T-helper 2 cell (primary cell): ENCODE measurements around the gene MCTP2.

ENCODE experiments used
- DNase-seq, 5 experiments: peaks; one replicate each; pipeline versions ENCODE4 v3.0.0 to v3.0.0-alpha.2; 2012 to 2022

Gene MCTP2

DNA sequence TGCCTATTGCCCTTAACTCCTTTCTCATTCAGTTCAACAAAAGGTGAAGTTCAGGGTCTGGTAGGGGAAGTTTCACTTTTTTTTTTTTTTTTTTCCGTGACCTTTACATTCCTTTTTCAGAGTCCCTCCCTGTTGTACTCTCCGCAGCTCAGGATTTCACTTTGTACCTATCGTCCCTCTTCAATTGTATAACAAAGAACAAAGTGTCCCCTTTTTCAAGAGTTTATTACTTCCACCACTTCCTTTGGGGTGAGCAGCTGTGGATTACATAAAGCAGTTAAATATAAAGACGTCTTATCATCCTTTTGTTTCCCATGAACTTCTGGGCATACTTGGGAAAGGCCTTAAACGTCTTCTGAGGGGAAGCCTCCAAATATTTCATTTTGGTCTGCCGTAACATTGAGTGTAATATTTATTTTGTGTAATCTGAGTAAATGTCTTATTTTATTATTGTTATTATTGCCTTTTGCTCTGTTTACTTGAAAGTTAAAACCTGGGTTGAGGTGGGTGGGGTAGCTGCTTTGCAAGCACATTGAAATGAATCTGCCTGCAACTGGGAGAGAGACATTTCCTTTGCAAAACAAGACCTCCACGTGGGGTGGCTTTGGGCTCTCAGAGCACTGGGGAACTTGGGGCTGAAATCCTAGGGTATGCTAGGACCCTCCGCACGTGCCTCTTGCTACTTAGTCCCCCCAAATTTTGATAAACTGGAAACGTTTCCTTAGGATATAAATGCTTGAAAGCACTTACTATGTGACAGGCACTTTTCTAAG, 169.4 kb downstream of the MCTP2 start:
- no peak for DNase-seq

DNA sequence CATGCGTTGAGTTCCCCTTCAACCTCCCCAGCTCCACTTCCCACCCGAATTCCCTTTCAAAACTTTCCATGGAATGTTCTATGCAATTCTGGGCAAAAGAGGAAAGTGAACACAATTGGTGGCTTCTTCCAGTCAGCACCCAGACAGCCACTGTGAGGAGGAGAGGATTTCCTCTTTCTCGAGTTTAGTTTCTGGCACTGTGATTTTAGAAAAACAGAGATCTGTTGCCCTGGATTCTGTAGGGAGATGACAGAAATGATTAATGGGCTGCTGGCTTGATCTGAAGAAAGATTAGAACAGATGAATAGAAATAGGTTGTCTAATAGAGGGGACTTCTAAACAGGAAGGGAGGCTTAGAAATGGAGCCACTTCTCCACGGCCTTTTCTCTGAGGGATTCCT, 172.0 kb downstream of the MCTP2 start:
- DNase-seq = no peak

DNA sequence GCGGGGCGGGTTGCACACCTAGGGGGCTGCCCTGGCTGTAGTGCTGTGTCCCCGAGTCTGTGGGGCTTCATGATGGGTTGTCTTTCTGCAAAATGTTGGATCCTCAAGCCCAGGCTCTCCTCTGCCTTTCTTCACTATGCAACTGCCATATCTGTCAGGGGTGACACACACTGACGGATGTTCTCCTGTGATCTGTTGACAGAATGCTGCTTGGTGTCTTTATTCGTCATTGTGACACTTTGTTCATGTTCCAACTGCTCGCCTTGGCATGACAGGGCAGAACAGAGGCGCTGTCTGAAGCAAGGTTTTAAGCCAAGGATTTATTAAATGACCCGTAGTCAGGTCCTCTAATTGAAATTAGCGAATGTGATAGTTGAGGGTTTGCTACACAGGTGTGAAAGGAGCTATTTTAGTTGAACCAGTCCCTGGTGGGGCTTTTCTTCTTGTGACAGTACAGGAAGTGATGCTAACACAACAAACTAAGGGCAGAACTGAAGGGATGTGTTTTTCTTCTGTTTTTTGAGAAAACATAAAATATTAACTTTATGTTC, 173.4 kb downstream of the MCTP2 start:
- DNase-seq = no peak

DNA sequence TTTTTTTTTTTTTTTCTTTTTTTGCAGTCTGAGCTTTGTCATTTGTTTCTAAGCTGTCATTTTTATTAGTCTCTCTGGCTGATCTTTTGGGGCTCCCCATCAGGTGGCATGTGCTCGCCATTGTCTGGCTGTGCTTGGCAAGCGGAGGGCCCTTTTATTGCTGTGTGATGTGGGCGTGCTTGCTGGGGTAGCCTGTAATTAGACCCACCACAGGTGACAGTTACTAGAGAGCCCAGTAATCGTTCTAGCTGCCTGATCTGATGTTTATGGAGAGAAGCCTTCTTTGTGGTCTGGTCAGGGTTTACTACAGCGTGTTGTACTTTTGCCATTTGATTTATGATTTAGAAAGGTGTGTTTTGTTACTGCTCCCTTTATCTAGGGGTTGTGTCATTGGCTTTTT, 179.9 kb downstream of the MCTP2 start:
- DNase-seq = no peak

DNA sequence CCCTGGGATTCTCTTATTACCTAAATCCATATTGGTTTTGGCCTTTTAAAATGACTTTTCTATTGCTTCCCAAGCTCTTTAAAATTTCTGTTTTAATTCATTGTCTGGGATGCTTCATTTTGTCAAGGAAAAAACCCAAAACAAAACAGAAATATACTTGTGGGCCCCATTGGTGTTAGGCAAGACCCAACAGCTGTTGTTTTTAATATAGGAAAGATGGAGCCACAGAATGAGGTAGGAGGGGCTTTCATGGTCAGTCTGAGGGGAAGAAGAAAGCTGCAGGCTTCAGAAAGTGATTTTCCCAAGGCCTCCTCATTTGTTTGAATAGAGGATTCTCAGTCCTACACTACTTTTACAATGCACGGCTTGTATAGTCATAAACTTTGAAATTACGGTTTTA, 180.5 kb downstream of the MCTP2 start:
- DNase-seq = no peak

DNA sequence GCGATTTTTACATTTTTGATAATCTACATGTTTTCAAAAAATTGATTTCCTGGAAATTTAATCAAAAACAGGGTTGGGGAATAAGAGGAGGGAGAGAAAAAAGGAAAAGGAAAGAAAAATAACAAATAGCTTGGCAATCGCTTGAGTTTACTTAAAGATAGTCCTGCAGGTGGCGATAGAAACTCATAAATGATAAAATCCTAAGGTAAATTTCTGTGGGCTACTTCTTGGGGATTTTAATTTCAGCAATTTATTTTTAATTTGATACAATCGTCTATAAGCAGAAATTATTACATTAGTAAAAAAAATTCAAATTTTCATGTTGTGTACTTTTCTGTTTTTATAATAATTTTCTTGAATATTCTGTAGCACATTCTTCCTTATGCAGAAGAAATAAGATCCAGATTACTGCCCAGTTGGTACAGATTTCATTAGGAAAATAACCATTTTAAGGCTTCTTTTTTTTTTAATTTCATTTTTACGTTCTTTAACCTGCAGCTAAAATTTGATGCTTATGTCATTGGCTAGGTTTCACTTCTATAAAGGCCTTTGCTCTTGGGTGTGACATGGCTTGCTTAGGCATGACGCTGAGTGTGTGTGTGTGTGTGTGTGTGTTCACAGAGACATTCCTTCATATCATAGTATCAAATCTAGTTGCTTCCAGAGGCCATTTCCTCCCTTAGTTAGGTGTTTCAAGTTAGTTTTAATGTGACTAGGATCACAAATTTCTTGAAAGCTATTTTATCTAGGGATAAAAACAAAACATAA, 181.8 kb downstream of the MCTP2 start:
- peak in 1 of 5 experiments; percentile 9 for DNase-seq

DNA sequence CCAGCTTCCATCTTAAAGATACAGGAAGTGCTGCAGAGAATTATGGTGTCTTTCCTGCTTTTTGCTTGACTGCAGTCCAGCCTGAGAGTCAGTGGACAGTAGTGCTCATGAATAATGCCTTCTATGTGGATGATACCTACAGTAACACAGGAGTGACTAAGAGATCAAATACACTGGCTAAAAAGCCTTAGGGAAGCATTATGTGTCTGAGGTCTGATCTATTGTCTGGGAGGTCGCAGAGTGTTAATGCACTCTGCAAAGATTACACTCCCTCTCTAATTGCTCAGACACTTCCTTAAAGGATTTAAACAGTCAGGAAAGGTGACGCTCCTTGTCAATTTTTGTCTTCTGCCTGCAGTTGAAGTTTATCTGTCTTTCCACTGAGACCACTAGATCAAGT, 183.6 kb downstream of the MCTP2 start:
- DNase-seq = no peak

DNA sequence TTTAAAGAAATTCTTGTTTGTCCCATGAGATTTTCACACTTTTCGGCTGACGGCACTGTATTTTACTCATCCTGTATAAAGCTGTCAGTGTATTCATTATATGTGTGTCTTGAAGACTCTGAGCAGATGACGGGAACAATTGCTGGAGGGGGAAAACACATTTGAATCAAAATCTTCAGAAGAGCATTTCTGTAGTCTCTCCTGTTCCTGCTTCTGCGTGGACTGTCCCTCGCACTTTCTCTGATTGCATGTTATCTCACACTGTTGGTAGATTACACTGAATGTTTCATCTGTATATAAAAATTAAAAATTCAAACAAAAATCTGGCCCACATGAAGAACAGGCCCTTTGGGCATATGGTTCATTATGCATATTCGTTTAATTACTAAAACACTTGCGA, 184.9 kb downstream of the MCTP2 start:
- no peak for DNase-seq

DNA sequence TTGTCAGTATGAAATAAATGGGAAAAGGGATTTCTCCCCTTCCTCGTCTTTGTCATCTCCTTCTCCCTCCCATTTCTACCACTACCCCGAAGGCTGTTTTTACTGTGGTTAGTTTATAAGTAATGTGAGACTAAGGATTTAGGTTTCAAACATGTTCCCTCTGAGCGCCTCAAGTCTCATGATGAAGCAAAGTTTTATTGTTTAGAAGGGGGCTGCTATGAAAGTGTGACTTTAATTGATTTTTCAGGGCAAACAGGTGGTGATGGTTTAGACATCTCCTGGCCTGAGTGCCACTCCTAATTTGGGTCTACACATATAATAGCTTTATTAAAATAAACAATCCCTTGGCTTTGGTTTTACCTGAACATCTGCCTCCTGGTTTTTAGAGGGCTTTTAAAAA, 185.5 kb downstream of the MCTP2 start:
- DNase-seq = no peak

DNA sequence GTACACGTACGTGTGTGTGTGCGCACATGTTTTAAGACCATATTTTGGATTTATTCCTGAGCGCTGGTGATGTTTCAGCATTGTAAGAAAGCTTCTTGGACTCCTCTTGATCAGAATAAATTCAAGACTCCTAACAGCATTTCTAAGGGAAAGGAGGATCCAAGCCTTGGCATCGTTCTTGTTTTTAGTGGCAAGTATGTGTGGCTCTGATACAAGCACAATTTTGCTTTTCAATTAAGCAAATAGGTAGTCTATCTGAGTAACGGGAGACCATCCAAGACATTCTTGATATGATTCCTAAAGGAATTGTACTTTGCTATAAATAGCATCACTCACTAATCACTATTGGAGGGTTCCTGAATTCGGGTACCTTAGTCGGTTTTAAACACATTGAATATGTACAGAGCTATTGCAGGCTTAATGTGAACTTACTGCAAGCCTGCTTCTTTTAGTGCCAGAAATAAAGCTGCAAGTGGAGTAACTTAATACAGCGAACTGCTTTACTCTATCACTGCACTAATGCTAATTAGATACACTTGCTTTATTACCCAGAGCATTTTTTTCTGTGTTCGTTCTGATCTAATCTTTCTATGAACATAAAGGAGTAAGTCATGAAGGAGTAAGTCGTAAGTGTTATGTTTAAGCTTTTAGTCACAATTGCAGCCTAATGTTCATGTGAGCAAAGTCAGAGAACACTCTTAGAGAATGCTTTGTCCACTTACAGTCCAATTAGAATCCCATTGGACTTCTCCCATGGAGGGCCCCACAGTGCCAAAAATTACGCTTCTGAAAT, 186.3 kb downstream of the MCTP2 start:
- no peak for DNase-seq

DNA sequence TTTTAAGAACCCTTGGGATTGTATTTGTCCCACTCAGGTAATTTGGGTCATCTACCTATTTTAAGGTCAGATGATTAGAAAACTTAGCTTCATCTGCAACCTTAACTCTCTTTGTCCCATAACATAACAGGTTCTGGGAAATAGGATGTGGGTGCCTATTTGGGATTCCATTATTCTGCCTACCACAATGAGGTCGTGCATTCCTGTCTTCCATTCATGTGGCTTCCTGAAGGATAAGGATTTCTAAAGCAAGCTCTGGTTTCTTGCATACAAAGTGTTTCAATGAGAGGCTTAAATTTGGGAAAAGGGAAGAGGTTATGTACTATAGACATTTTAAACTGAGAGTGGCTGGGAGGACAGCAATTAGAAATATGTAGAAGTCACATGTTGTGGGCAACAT, 190.3 kb downstream of the MCTP2 start:
- DNase-seq = no peak

DNA sequence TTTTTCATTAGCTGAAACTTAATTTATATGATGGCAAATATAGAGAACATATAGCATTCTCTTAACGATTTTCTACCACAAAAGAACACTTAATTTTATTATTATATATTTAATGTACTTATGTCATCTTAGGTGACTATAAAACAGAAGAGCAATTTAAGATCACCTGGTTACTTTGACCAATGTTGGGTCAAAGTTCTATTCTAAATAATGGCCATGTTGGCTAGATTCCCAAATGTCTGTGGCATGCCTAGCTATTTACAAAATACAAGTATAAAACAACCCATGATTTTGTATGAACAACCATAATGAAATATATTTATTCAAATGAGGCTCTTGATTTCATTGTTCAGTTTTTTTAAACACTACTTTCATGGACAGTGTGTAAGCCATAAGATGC, 200.9 kb downstream of the MCTP2 start:
- no peak for DNase-seq

DNA sequence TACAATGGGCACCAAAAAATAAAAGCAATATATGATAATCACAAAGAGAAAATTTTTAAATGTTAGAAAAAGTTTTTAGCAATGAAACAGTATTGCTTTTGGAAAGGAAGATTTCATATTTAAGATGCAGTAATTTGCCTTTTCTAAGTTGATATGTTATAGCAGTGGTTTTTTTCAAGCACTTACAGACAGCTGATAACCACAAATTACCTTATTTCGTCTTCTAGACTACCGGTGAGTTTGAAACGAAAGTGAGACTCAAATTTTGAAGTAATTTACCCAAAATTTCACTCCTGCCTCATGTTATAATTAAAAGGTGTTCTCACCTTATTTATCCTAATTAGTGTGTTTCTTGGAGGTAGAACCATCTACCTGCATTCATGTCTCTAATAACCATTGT, 207.8 kb downstream of the MCTP2 start:
- no peak for DNase-seq

DNA sequence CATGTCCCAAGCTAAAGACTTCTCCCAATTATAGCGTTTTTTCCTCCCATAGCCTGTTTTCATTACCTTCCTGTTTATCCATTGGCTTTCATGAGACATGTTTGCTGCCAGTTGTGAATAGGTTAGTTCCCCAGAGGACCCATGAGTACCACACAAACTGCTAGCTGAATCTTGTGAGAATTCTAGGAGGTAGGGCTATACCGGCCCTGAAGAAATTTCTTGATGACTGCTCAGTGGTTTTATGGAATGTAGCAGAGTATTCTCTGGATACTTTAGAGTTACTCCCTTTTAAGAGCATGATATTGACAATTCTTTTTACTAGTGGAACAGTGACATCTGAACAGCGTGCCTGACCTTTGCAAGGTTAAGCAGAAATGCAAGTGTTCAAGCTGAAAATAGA, 210.4 kb downstream of the MCTP2 start:
- no peak for DNase-seq

DNA sequence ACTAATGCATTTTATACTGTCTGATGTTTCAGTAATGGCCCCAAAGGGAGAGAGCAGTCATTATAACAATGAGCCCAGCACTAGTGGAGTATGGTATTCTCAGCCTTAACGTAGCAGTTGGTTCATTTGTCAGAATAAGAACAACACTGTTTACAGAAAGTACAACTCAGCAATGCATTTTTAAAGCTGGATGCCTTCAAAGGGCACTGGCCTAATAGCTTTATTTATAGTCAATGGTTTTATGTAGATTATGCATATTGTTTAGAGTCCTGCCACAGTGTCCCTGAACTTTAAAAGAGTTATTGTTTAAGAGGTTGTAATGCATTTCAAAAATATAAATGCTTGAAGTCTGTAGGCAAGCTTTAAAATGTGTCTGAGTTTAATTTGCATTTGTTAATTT, 211.1 kb downstream of the MCTP2 start:
- DNase-seq = no peak

DNA sequence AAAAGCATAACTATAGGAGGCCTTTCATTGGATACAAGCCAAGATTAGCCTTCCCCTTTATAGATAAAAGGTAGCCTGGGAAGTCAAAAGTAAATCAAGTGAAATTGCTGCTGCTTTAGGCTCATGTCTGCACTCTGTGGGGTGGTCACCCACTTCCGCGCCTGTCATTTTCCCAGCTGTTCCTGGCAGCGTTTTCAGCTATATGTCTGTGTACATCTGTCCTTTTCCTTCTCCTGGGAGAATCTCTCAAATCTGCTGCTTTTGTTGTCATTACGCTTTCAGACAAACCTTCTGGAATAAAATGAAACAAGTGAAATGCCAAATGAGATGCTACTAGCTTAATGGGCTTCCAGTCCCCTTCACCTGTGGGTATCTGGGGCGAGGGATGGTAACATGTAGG, 211.8 kb downstream of the MCTP2 start:
- no peak for DNase-seq

DNA sequence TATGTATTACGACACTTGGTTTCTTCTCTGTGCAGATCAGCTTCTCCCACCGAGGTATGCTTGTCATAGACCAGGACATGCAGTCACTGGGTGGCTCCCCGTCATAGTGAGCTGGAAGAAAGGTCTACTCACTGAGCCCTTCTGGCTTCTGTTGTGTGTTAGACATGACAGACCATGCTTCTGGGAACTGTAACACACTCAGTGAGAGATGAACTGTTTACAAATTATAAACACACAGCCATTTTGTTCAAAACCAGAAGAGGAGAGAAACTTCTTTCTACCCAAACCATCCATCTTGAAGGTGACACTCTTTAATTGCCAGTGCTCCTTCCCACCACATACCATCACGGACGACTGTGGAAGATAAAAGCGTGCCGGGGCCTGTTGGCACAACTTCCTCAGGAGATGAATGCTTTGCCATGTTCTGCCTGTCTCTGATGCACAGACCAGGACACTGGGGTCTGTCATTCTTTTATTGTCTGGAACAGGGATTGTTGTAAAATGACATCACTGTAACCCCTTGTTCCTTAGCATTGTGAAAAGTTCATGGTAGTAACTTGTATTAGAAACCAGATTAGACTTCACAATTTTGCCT, 214.3 kb downstream of the MCTP2 start:
- no peak for DNase-seq

DNA sequence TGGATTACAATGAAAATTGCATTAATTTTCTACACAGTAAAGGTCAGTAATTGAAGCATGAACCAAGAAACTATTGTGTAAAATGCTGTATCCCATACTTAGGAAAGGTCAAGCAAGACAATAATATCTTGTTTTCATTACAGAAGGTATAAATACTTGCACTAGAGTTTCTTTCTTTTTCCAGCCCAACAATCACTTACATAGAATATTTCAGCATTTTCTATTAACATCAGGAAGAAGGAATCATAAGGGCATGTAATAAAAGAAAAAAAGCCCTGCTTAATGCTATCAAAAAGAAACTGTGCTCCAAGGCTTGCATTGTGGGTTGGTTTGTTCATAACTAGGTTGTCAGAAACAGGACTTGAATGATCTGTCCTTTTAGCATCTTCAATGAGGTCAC, 215.1 kb downstream of the MCTP2 start:
- DNase-seq = no peak

DNA sequence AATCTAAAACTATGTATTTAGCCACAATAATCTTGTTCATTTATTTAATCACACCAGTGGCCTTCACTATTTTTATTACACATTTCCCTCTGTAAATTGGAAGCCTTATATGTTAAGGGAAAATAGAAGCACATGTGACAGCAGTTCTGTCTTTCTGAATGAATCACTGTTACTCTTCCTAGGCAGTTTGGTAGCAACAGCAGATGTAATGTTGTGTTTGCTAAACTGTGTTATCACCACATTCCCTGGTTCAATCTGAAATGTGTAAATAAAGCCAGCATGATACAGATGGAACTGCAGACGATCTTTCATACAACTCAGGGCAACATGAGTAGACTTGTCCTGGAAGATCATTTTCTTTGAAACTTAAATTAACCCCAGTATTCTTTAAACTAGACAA, 220.1 kb downstream of the MCTP2 start:
- no peak for DNase-seq

DNA sequence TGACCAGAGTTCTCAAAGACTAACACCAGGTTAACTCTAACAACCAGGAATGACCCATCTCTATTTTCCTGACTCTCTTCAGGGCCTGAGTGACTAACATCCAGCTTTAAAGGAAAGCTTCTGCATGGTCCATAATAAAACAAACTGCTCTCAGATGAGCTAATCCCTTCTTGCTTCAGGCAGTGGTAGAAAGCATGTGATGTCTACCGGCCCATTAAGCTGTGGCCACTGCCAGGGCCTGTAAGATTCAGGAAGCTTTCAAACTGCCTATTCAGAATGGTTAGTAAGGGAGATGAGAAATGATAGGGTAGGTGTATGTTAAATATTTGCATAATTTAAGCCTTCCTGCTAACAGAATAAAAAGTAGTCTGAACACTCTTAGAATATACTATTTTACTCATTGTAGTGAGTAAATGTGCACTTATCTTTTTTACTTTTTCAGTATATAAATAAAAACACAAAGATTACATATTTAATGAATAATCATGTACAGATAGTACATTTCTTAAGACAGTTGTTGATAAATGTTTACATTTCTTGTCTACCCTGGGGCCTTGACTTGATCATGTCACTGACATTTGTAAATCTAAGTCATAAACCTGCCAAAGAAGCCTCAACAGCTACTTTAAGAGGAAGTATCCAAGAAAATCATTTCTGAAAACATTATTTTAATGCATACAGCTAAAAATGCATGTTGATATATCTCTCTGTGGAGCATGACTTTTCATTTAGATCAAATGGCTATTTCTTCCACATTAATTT, 222.0 kb downstream of the MCTP2 start:
- DNase-seq = no peak

DNA sequence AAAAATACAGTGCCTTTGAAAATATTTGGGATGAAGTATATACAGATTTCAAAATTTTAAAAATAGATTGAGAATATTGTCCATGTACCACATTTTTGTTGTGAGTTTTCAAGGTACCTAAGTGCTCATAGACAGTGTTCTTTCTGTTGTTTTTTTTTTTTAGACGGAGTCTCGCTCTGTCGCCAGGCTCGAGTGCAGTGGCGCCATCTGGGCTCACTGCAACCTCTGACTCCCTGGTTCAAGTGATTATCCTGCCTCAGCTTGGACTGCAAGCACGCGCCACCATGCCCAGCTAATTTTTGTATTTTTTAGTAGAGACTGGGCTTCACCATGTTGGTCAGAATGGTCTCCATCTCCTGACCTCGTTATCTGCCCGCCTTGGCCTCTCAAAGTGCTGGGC, 223.9 kb downstream of the MCTP2 start:
- DNase-seq = no peak

DNA sequence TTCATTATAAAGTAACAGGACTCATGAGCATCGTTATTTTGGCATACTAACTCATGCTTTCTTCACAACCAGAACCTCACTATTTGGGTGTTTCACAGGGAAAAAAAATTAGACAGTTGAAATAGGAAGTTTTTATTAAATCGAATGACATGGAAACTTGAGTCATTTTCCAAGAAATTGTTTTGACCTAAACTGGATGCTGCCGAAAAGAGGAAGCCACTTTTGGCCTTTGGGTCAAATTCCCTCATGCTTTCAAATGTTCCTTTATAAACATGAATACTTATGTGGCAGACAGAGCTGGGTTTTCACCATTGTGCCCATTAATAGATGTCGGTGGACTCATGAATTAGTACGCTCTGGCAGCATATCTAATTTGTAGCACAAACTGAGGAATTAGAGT, 224.9 kb downstream of the MCTP2 start:
- no peak for DNase-seq
